K562 (cell line): ENCODE results near the gene MYCN. TPM values are rescaled to one million over a fixed set of nuclear protein-coding genes. Genes with fewer than 3 reads are reported as not detected.

ENCODE experiments used
- REST ChIP-seq, 2 experiments: fragments of 450-650 bp; formaldehyde crosslinking in 1 of 2; IDR thresholded peaks; 2 replicates each; pipeline versions ENCODE4 v1.4.0 to v1.6.1; 2014 to 2020; ENCODE audit warnings: mild to moderate bottlenecking in 2 of 2, borderline replicate concordance in 1 of 2, low read depth in 1 of 2
- polyA plus RNA-seq, 8 experiments: library from polyadenylated mRNA; depleted of rRNA in 4 of 8; stranded (reverse) in 5 of 8; unstranded in 3 of 8; fragments of >200 nt; fragmentation: Nextera tagmentation in 2 of 8; fragmentation: Illumina TruSeq in 1 of 8; extraction: Ambion mirVana in 2 of 8; extraction: Trizol in 1 of 8; gene quantifications; 2 replicates each; pipeline versions ENCODE4 v1.2.1 to v1.2.3, GENCODE V29; 2011 to 2014; ENCODE audit warnings: inconsistent platforms in 1 of 8, missing spikeins in 1 of 8
- total RNA-seq, 7 experiments: library from RNA; depleted of rRNA in 6 of 7; stranded (reverse); fragments of >200 nt in 6 of 7; fragmentation: Illumina TruSeq in 2 of 7; extraction: Trizol in 2 of 7; gene quantifications; 2 replicates each; pipeline versions ENCODE4 v1.2.1 to v1.2.3, GENCODE V29; 2011 to 2021; ENCODE audit warnings: low replicate concordance in 1 of 7

Gene MYCN
- total and polyA plus RNA-seq, 9 of the 15 experiments (the other 6 are each of a cell fraction or from before 2014, with no cell fraction given) = not detected

- TF ChIP-seq REST (IDR thresholded peaks at IDR 0.05; ENCODE audit: borderline replicate concordance) (no peak), REST (CRISPR knock-in tag; IDR thresholded peaks at IDR 0.05; ENCODE audit: low read depth) (no peak)
Observed at GRCh38 chr2:15971831-15972522, 31.6 kb downstream of the MYCN start (continued).
